ENCODE measurements around the gene TEX2. TPM values are rescaled to one million over a fixed set of nuclear protein-coding genes. Genes with fewer than 3 reads are reported as not detected.

The TEX2 gene
- total RNA-seq, 6 experiments from 2014 or later = 29.1 to 46.6 (median 33.7) TPM

- H3K27ac ChIP-seq = peak overlapping the region in 1 of 3 donors; percentile 91
- peaks cover 0 to 6% (median under 1%) of the 10 kb centered on the region in 4 donors for H3K36me3 ChIP-seq
- no peak for ATAC-seq
- H3K9me3 ChIP-seq = no peaks in the 10 kb centered on the region
- intact Hi-C loops (cut with DNase I) = loop anchor here in 1 of 2 donors (10.0 kb wide), 1 partner anchor 107 kb away; the partner anchor contains the start of gene TEX2
- no peak for DNase-seq
- no peak overlapping the region for H3K4me3 ChIP-seq
- H3K4me1 ChIP-seq = peaks cover 0 to 42% (median 18%) of the 10 kb centered on the region in 4 donors
- TF ChIP-seq CTCF (IDR thresholded peaks at IDR 0.05) (no peak), POLR2A (IDR thresholded peaks at IDR 0.05) (no peak)
- WGBS (ENCODE audit: insufficient coverage, low coverage, low lambda C conversion rate, missing lambda C conversion rate) = 90% methylated on average over 2 of the region's 2 CpGs
- H3K27me3 ChIP-seq = no peaks in the 10 kb centered on the region
Observed at GRCh38 chr17:64157669-64158180, 105.3 kb downstream of the TEX2 start.

- peak; percentile 1 to 47 (median 11) for ATAC-seq
- H3K4me1 ChIP-seq = peaks cover 0 to 52% (median 23%) of the 10 kb centered on the region in 4 donors
Observed at GRCh38 chr17:64156670-64157069, 106.4 kb downstream of the TEX2 start.

GRCh38 chr17:64155751-64156544 is 107.1 kb downstream of the TEX2 start:
- 19% methylated on average over 9 of the region's 11 CpGs for WGBS (ENCODE audit: insufficient coverage, low coverage, low lambda C conversion rate, missing lambda C conversion rate)
- peak; percentile 65 to 93 (median 91) for DNase-seq
- no peaks in the 10 kb centered on the region for H3K27me3 ChIP-seq
- H3K4me1 ChIP-seq = peaks cover 0 to 59% (median 27%) of the 10 kb centered on the region in 4 donors
- H3K9me3 ChIP-seq = no peaks in the 10 kb centered on the region
- TF ChIP-seq CTCF (IDR thresholded peaks at IDR 0.05) (no peak), POLR2A (IDR thresholded peaks at IDR 0.05) (peak; percentile 64)
- H3K36me3 ChIP-seq = peaks cover 0 to 10% (median 0%) of the 10 kb centered on the region in 4 donors
- H3K27ac ChIP-seq = peak overlapping the region; percentile 70 to 91 (median 79)
- peak; percentile 89 to 97 (median 95) for ATAC-seq
- intact Hi-C loops (cut with DNase I) = loop anchor here in 1 of 2 donors (10.0 kb wide), 1 partner anchor 109 kb away; the partner anchor contains the start of gene TEX2
- H3K4me3 ChIP-seq = no peak overlapping the region

More at GRCh38 chr17:64156670-64157069, 106.4 kb downstream of the TEX2 start:
- Histone ChIP-seq H3K27ac (peak overlapping the region; percentile 70 to 91 (median 79)), H3K36me3 (peaks cover 0 to 10% (median 0%) of the 10 kb centered on the region in 4 donors), H3K4me3 (no peak overlapping the region), H3K27me3 (no peaks in the 10 kb centered on the region), H3K9me3 (no peaks in the 10 kb centered on the region)
- TF ChIP-seq POLR2A (IDR thresholded peaks at IDR 0.05) = no peak
- TF ChIP-seq CTCF (IDR thresholded peaks at IDR 0.05) = no peak
- intact Hi-C loops (cut with DNase I) = loop anchor here in 1 of 2 donors (10.0 kb wide), 1 partner anchor 108 kb away; the partner anchor contains the start of gene TEX2
- DNase-seq = peak in 1 of 3 donors; percentile 70
- WGBS (ENCODE audit: insufficient coverage, low coverage, low lambda C conversion rate, missing lambda C conversion rate) = 35% methylated on average over 2 of the region's 2 CpGs

GRCh38 chr17:64155129-64155528 is 107.9 kb downstream of the TEX2 start:
- Histone ChIP-seq H3K4me3 (no peak overlapping the region), H3K36me3 (peaks cover 0 to 10% (median 0%) of the 10 kb centered on the region in 4 donors), H3K4me1 (peaks cover 0 to 66% (median 29%) of the 10 kb centered on the region in 4 donors), H3K27ac (peak overlapping the region; percentile 70 to 91 (median 79)), H3K9me3 (no peaks in the 10 kb centered on the region), H3K27me3 (no peaks in the 10 kb centered on the region)
- no peak for DNase-seq
- 85% methylated on average over 5 of the region's 7 CpGs for WGBS (ENCODE audit: insufficient coverage, low coverage, low lambda C conversion rate, missing lambda C conversion rate)
- intact Hi-C loops (cut with DNase I) = loop anchor here in 1 of 2 donors (10.0 kb wide), 1 partner anchor 110 kb away; the partner anchor contains the start of gene TEX2
- no peak for ATAC-seq
- TF ChIP-seq POLR2A (IDR thresholded peaks at IDR 0.05) = no peak
- no peak for TF ChIP-seq CTCF (IDR thresholded peaks at IDR 0.05)
